H1 (cell line): ENCODE measurements around the gene LRCH1. TPM values are rescaled to one million over a fixed set of nuclear protein-coding genes. Genes with fewer than 3 reads are reported as not detected.

Experiments used
- CTCF ChIA-PET: fragments of 300-600 bp; sonication (Branson Sonifier 250); formaldehyde crosslinking; loops from one replicate; lab custom pipeline; 2021; ENCODE audit not compliant: partially characterized antibody; lab: Charles Lee
- POLR2A ChIA-PET: fragments of 300-600 bp; sonication (Branson Sonifier 250); formaldehyde crosslinking; loops from one replicate; lab custom pipeline; 2021; ENCODE audit warnings: inconsistent platforms; ENCODE audit not compliant: partially characterized antibody; lab: Charles Lee
- DNase-seq, 2 experiments: peaks; one replicate each; pipeline versions ENCODE4 v3.0.0 to v3.0.0-alpha.2; 2010 to 2022; ENCODE audit warnings: low spot score in 2 of 2, low read depth in 1 of 2, mixed read lengths in 1 of 2
- FAIRE-seq: peaks from 2 replicates; lab custom pipeline; 2011; peaks lifted over from hg19 to GRCh38; lab: Jason Lieb, UNC
- H2AFZ ChIP-seq: 2 replicates; pipeline ENCODE4 v1.8.1; 2012; ENCODE audit warnings: low read length, inconsistent platforms
- H2AK5ac ChIP-seq: 2 replicates; pipeline ENCODE4 v1.6.1; 2013; ENCODE audit warnings: low read depth, low read length
- H2BK120ac ChIP-seq: replicated peaks from 2 replicates; pipeline ENCODE3; 2013; ENCODE audit warnings: low read depth, low read length, inconsistent platforms
- H2BK12ac ChIP-seq: 2 replicates; pipeline ENCODE4 v1.6.1; 2013; ENCODE audit warnings: low read depth, low read length
- H2BK15ac ChIP-seq: 2 replicates; pipeline ENCODE4 v1.6.1; 2013; ENCODE audit warnings: low read length
- H2BK20ac ChIP-seq: 2 replicates; pipeline ENCODE4 v1.6.1; 2013; ENCODE audit warnings: low read length
- H2BK5ac ChIP-seq: 2 replicates; pipeline ENCODE4 v1.6.1; 2013; ENCODE audit warnings: low read depth, low read length
- H3K14ac ChIP-seq: 2 replicates; pipeline ENCODE4 v1.6.1; 2013; ENCODE audit warnings: inconsistent platforms; ENCODE audit not compliant: insufficient read length
- H3K18ac ChIP-seq: 2 replicates; pipeline ENCODE4 v1.6.1; 2013; ENCODE audit warnings: low read length; ENCODE audit errors: extremely low read depth
- H3K23ac ChIP-seq: 2 replicates; pipeline ENCODE4 v1.6.1; 2013; ENCODE audit warnings: inconsistent platforms; ENCODE audit not compliant: insufficient read length
- H3K23me2 ChIP-seq: 2 replicates; pipeline ENCODE4 v1.6.1; 2013; ENCODE audit warnings: low read depth, low read length
- H3K27ac ChIP-seq: 2 replicates; pipeline ENCODE4 v1.6.1; 2011; ENCODE audit warnings: low read depth, low read length, inconsistent platforms
- H3K27me3 ChIP-seq, 4 experiments: replicated peaks in 1 of 4; 1 replicate in 1 of 4; 2 replicates in 3 of 4; pipeline versions ENCODE4 v1.6.1 to v1.8.1; 2011 to 2013; ENCODE audit warnings: low read length in 3 of 4, mild to moderate bottlenecking in 3 of 4, inconsistent platforms in 2 of 4, mixed read lengths in 2 of 4, moderate library complexity in 1 of 4; ENCODE audit not compliant: control insufficient read depth in 3 of 4, insufficient read depth in 3 of 4; ENCODE audit errors: extremely low read depth in 1 of 4
- H3K36me3 ChIP-seq, 4 experiments: 2 replicates each; pipeline versions ENCODE4 v1.6.1 to v1.8.1; 2011 to 2013; ENCODE audit warnings: mild to moderate bottlenecking in 4 of 4, low read length in 3 of 4, moderate library complexity in 2 of 4, control low read depth in 1 of 4, inconsistent platforms in 1 of 4; ENCODE audit not compliant: insufficient read depth in 4 of 4, control insufficient read depth in 2 of 4
- H3K4ac ChIP-seq: replicated peaks from 2 replicates; pipeline ENCODE3; 2013; ENCODE audit warnings: low read length, low read depth, mixed read lengths, inconsistent platforms; ENCODE audit not compliant: insufficient read length
- H3K4me1 ChIP-seq, 4 experiments: replicated peaks in 1 of 4; 1 replicate in 1 of 4; 2 replicates in 3 of 4; pipeline versions ENCODE4 v1.6.1 to v1.8.1; 2011 to 2013; ENCODE audit warnings: low read length in 3 of 4, inconsistent platforms in 2 of 4, mixed read lengths in 1 of 4; ENCODE audit not compliant: insufficient read depth in 4 of 4, control insufficient read depth in 3 of 4
- H3K4me2 ChIP-seq, 2 experiments: 2 replicates each; pipeline versions ENCODE4 v1.6.1 to v1.8.1; 2011 to 2013; ENCODE audit warnings: low read depth in 2 of 2, low read length in 2 of 2, control low read depth in 1 of 2, inconsistent platforms in 1 of 2, mild to moderate bottlenecking in 1 of 2; ENCODE audit not compliant: insufficient read depth in 1 of 2
- H3K4me3 ChIP-seq, 4 experiments: fragments of 200-600, 300-600 bp in 1 of 4; sonication (generic), shearing (Covaris generic), sonication (Bioruptor Twin) in 1 of 4; 2 replicates each; pipeline versions ENCODE4 v1.5.1 to v1.8.1; 2011 to 2016; ENCODE audit warnings: low read length in 4 of 4, low read depth in 3 of 4, control low read depth in 2 of 4, inconsistent platforms in 2 of 4, mild to moderate bottlenecking in 2 of 4, mixed read lengths in 1 of 4, moderate library complexity in 1 of 4; ENCODE audit not compliant: insufficient read depth in 2 of 4; ENCODE audit errors: extremely low read depth in 1 of 4
- H3K56ac ChIP-seq: replicated peaks from 2 replicates; pipeline ENCODE3; 2013; ENCODE audit warnings: low read depth, mild to moderate bottlenecking, mixed read lengths, low read length, inconsistent platforms; ENCODE audit not compliant: insufficient read length
- H3K79me1 ChIP-seq: 2 replicates; pipeline ENCODE4 v1.6.1; 2013; ENCODE audit warnings: low read depth, low read length, control low read depth
- H3K79me2 ChIP-seq, 2 experiments: 2 replicates each; pipeline versions ENCODE4 v1.6.1 to v1.8.1; 2012 to 2013; ENCODE audit warnings: low read length in 2 of 2, mild to moderate bottlenecking in 2 of 2, inconsistent platforms in 1 of 2; ENCODE audit not compliant: insufficient read depth in 2 of 2, control insufficient read depth in 1 of 2
- H3K9ac ChIP-seq, 4 experiments: replicated peaks in 1 of 4; 1 replicate in 1 of 4; 2 replicates in 3 of 4; pipeline versions ENCODE4 v1.6.1 to v1.8.1; 2011 to 2013; ENCODE audit warnings: low read depth in 3 of 4, low read length in 3 of 4, control low read depth in 2 of 4, mild to moderate bottlenecking in 2 of 4, moderate library complexity in 2 of 4, inconsistent platforms in 1 of 4; ENCODE audit errors: extremely low read depth in 1 of 4
- H3K9me3 ChIP-seq, 2 experiments: 2 replicates each; pipeline versions ENCODE4 v1.6.1 to v1.8.1; 2012 to 2013; ENCODE audit warnings: mild to moderate bottlenecking in 2 of 2, moderate library complexity in 2 of 2, control low read depth in 1 of 2, inconsistent platforms in 1 of 2, low read depth in 1 of 2, low read length in 1 of 2, mixed read lengths in 1 of 2; ENCODE audit not compliant: insufficient read depth in 2 of 2
- H4K20me1 ChIP-seq, 2 experiments: replicated peaks in 1 of 2; 2 replicates each; pipeline versions ENCODE3 to v1.8.1; 2011 to 2013; ENCODE audit warnings: inconsistent platforms in 2 of 2, low read length in 2 of 2, mild to moderate bottlenecking in 1 of 2; ENCODE audit not compliant: insufficient read depth in 2 of 2, control insufficient read depth in 1 of 2
- H4K5ac ChIP-seq: 2 replicates; pipeline ENCODE4 v1.6.1; 2013; ENCODE audit warnings: low read length, low read depth, mixed read lengths, inconsistent platforms; ENCODE audit not compliant: insufficient read length
- H4K8ac ChIP-seq: 2 replicates; pipeline ENCODE4 v1.8.0; 2013; ENCODE audit warnings: mild to moderate bottlenecking, moderate library complexity, low read length, inconsistent platforms; ENCODE audit not compliant: insufficient read depth; ENCODE audit errors: extremely low read depth
- H4K91ac ChIP-seq: replicated peaks from 2 replicates; pipeline ENCODE3; 2013; ENCODE audit warnings: low read length, mixed read lengths, inconsistent platforms; ENCODE audit not compliant: insufficient read length
- ASH2L ChIP-seq: fragments of 200-600, 300-600 bp; sonication (generic); IDR thresholded peaks from one replicate; pipeline ENCODE4 v1.7.1; 2017; ENCODE audit warnings: low read length
- FOSL1 ChIP-seq: IDR thresholded peaks from 2 replicates; pipeline ENCODE4 v1.6.1; 2011; ENCODE audit warnings: mild to moderate bottlenecking, low read depth, low read length, moderate library complexity; ENCODE audit not compliant: insufficient read depth
- WGBS, 2 experiments: shearing (Covaris generic) in 1 of 2; methylation state at CpG; one replicate each; pipeline versions ENCODE4 v1.1.6 to v1.1.7; 2013 to 2015; ENCODE audit warnings: low lambda C conversion rate in 2 of 2, mixed read lengths in 2 of 2, inconsistent platforms in 1 of 2, low coverage in 1 of 2, missing lambda C conversion rate in 1 of 2; ENCODE audit not compliant: insufficient replicate concordance in 2 of 2, insufficient coverage in 1 of 2, insufficient read length in 1 of 2; ENCODE audit errors: extremely low coverage in 1 of 2, missing lambda C conversion rate in 1 of 2; 5-methylcytosine and 5-hydroxymethylcytosine counted together
- polyA plus RNA-seq, 7 experiments: library from polyadenylated mRNA; depleted of rRNA in 3 of 7; stranded (reverse) in 5 of 7; unstranded in 2 of 7; fragments of >200 nt in 5 of 7; fragments of 200-250 nt in 2 of 7; gene quantifications; 1 replicate in 5 of 7; 2 replicates in 1 of 7; 4 replicates in 1 of 7; pipeline versions ENCODE4 v1.2.1 to v1.2.3, GENCODE V29; 2011 to 2013; ENCODE audit warnings: missing spikeins in 2 of 7, mixed read lengths in 2 of 7
- total RNA-seq: library from RNA; stranded (reverse); fragmentation: NEBNext Ultra II Directional; extraction: Animal tissue kit (Norgen Biotek cat#: 25700); gene quantifications from 2 replicates; pipeline ENCODE4 v1.2.1, GENCODE V29; 2021

LRCH1 gene
- total and polyA plus RNA-seq, 2 of the 8 experiments (the other 6 are each of a cell fraction or from before 2014, with no cell fraction given): 3.0 to 10.1 TPM

- H3K14ac ChIP-seq: no peak overlapping the region
- no peak overlapping the region for H3K27ac ChIP-seq
- H2BK20ac ChIP-seq: no peak overlapping the region
- H3K4ac ChIP-seq: no peak overlapping the region
- H3K27me3 ChIP-seq: no peaks in the 10 kb centered on the region
- TF ChIP-seq FOSL1 (no peak), ASH2L (no peak)
- H2AK5ac ChIP-seq: no peak overlapping the region; the same call in 1 of the 2 replicates
- peaks cover 0 to 2% (median under 1%) of the 10 kb centered on the region in 4 experiments; a peak in 3 of 8 replicates for H3K36me3 ChIP-seq
- no peaks in the 10 kb centered on the region; the same call in 1 of the 2 replicates for H3K23me2 ChIP-seq
- no peak overlapping the region for H4K5ac ChIP-seq
- H3K79me1 ChIP-seq: no peaks in the 10 kb centered on the region
- no peak overlapping the region for H2AFZ ChIP-seq
- H3K4me3 ChIP-seq: no peak overlapping the region
- no peak overlapping the region for H3K4me2 ChIP-seq
- ChIA-PET CTCF (interaction anchor here (1.2 kb wide), 2 partner anchors 9 to 52 kb away, joined by 3 to 4 read pairs; no protein-coding TSS in a partner anchor), POLR2A (no interaction called here)
- H3K9ac ChIP-seq: no peak overlapping the region
- H4K20me1 ChIP-seq: peaks cover 0 to 2% of the 10 kb centered on the region in 2 experiments
- no peak overlapping the region for H3K56ac ChIP-seq
- FAIRE-seq: no peak
- H3K23ac ChIP-seq: no peak overlapping the region
- H2BK5ac ChIP-seq: no peak overlapping the region
- H2BK15ac ChIP-seq: no peak overlapping the region
- no peak overlapping the region for H4K8ac ChIP-seq
- H2BK120ac ChIP-seq: no peak overlapping the region
- DNase-seq: no peak
- 94% methylated on average over 2 of the region's 2 CpGs; no CpG with 5 or more reads in 1 of the 2 experiments for WGBS, 2 experiments
- H4K91ac ChIP-seq: no peak overlapping the region
- no peak overlapping the region for H2BK12ac ChIP-seq
- H3K4me1 ChIP-seq: no peaks in the 10 kb centered on the region
- H3K79me2 ChIP-seq: no peaks in the 10 kb centered on the region
- H3K9me3 ChIP-seq: no peaks in the 10 kb centered on the region
- H3K18ac ChIP-seq: no peak overlapping the region
Observed at GRCh38 chr13:46736541-46737310, 183.8 kb downstream of the LRCH1 start.
